HepG2 (cell line): ENCODE data around the gene ADGRV1. TPM values are rescaled to one million over a fixed set of nuclear protein-coding genes. Genes with fewer than 3 reads are reported as not detected.
A peak's percentile ranks its signal among the peaks of the same experiment; 100 is the strongest.

Experiments
- FOXA3 ChIP-seq: IDR thresholded peaks from 2 replicates; pipeline ENCODE4 v1.6.1; 2016; ENCODE audit warnings: missing genetic modification reagents, missing compliant biosample characterization
- MAFF ChIP-seq: IDR thresholded peaks from 2 replicates; pipeline ENCODE4 v1.6.1; 2011; ENCODE audit warnings: low read depth, low read length, improper control_type of control experiment
- MAFK ChIP-seq, 2 experiments: IDR thresholded peaks in 1 of 2; conservative IDR thresholded peaks in 1 of 2; 2 replicates each; pipeline ENCODE4 v1.6.1; 2011; ENCODE audit warnings: improper control_type of control experiment in 2 of 2, low read length in 2 of 2
- PLRG1 ChIP-seq: fragments of 450-650 bp; conservative IDR thresholded peaks from 2 replicates; pipeline ENCODE4 v1.6.1; 2016
- TBL1XR1 ChIP-seq: fragments of 150-350 bp; IDR thresholded peaks from 2 replicates; pipeline ENCODE4 v1.6.1; 2014; ENCODE audit warnings: borderline replicate concordance, low read length; ENCODE audit not compliant: partially characterized antibody
- ZBTB26 ChIP-seq: IDR thresholded peaks from 2 replicates; pipeline ENCODE4 v1.6.1; 2016; ENCODE audit warnings: missing compliant biosample characterization, missing genetic modification reagents, borderline replicate concordance
- ZNF451 ChIP-seq: sonication (generic); formaldehyde crosslinking; IDR thresholded peaks from 2 replicates; pipeline ENCODE4 v1.5.0; 2020; ENCODE audit warnings: mild to moderate bottlenecking, missing genetic modification reagents
- polyA plus RNA-seq, 8 experiments: library from polyadenylated mRNA; depleted of rRNA in 3 of 8; stranded (reverse) in 7 of 8; unstranded in 1 of 8; fragments of >200 nt; fragmentation: Illumina TruSeq in 4 of 8; extraction: Trizol in 4 of 8; gene quantifications; 2 replicates each; pipeline versions ENCODE4 v1.2.1 to v1.2.3, GENCODE V29; 2011 to 2016; ENCODE audit warnings: low read depth in 4 of 8, missing spikeins in 1 of 8, mixed read lengths in 1 of 8; ENCODE audit not compliant: insufficient read depth in 1 of 8
- total RNA-seq, 5 experiments: library from RNA; depleted of rRNA; stranded (reverse); fragments of >200 nt; fragmentation: Illumina TruSeq; extraction: Trizol; gene quantifications; 2 replicates each; pipeline ENCODE4 v1.2.3, GENCODE V29; 2016; ENCODE audit warnings: low read depth in 1 of 5
- TF ChIP-seq, protein P1 (sequence below): sonication (generic); formaldehyde crosslinking; IDR thresholded peaks from 2 replicates; pipeline ENCODE4 v1.5.1; 2020; ENCODE audit warnings: mild to moderate bottlenecking, missing genetic modification reagents, borderline replicate concordance
- TF ChIP-seq, protein P2 (sequence below): sonication (generic); formaldehyde crosslinking; IDR thresholded peaks from 2 replicates; pipeline ENCODE4 v1.5.0; 2020; ENCODE audit warnings: mild to moderate bottlenecking, missing genetic modification reagents, borderline replicate concordance
- TF ChIP-seq, protein P3 (sequence below): sonication (generic); formaldehyde crosslinking; conservative IDR thresholded peaks from 2 replicates; pipeline ENCODE4 v1.8.0; 2022; ENCODE audit warnings: missing genetic modification reagents

The ADGRV1 gene
- total and polyA plus RNA-seq, 2 of the 13 experiments (the other 11 are each of a cell fraction or from before 2014, with no cell fraction given), result 1.7 to 3.9 TPM

GRCh38 chr5:91092859-91093783 is 534.5 kb downstream of the ADGRV1 start (continued):
- TF ChIP-seq, protein P1, sequence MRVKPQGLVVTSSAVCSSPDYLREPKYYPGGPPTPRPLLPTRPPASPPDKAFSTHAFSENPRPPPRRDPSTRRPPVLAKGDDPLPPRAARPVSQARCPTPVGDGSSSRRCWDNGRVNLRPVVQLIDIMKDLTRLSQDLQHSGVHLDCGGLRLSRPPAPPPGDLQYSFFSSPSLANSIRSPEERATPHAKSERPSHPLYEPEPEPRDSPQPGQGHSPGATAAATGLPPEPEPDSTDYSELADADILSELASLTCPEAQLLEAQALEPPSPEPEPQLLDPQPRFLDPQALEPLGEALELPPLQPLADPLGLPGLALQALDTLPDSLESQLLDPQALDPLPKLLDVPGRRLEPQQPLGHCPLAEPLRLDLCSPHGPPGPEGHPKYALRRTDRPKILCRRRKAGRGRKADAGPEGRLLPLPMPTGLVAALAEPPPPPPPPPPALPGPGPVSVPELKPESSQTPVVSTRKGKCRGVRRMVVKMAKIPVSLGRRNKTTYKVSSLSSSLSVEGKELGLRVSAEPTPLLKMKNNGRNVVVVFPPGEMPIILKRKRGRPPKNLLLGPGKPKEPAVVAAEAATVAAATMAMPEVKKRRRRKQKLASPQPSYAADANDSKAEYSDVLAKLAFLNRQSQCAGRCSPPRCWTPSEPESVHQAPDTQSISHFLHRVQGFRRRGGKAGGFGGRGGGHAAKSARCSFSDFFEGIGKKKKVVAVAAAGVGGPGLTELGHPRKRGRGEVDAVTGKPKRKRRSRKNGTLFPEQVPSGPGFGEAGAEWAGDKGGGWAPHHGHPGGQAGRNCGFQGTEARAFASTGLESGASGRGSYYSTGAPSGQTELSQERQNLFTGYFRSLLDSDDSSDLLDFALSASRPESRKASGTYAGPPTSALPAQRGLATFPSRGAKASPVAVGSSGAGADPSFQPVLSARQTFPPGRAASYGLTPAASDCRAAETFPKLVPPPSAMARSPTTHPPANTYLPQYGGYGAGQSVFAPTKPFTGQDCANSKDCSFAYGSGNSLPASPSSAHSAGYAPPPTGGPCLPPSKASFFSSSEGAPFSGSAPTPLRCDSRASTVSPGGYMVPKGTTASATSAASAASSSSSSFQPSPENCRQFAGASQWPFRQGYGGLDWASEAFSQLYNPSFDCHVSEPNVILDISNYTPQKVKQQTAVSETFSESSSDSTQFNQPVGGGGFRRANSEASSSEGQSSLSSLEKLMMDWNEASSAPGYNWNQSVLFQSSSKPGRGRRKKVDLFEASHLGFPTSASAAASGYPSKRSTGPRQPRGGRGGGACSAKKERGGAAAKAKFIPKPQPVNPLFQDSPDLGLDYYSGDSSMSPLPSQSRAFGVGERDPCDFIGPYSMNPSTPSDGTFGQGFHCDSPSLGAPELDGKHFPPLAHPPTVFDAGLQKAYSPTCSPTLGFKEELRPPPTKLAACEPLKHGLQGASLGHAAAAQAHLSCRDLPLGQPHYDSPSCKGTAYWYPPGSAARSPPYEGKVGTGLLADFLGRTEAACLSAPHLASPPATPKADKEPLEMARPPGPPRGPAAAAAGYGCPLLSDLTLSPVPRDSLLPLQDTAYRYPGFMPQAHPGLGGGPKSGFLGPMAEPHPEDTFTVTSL (CRISPR knock-in tag), result peak; percentile 56; the same call in 1 of the 2 replicates
- TF ChIP-seq ZBTB26 (CRISPR knock-in tag) (no peak), MAFF (peak; percentile 84), MAFK (conservative IDR thresholded peaks at IDR 0.05 in 1 of 2, IDR thresholded peaks at IDR 0.05 in 1 of 2; ENCODE audit: low read length in 2 of 2) (peak; percentile 80 to 87), FOXA3 (CRISPR knock-in tag) (no peak), PLRG1 (no peak), ZNF451 (CRISPR knock-in tag) (no peak), TBL1XR1 (no peak)
- TF ChIP-seq, protein P2, sequence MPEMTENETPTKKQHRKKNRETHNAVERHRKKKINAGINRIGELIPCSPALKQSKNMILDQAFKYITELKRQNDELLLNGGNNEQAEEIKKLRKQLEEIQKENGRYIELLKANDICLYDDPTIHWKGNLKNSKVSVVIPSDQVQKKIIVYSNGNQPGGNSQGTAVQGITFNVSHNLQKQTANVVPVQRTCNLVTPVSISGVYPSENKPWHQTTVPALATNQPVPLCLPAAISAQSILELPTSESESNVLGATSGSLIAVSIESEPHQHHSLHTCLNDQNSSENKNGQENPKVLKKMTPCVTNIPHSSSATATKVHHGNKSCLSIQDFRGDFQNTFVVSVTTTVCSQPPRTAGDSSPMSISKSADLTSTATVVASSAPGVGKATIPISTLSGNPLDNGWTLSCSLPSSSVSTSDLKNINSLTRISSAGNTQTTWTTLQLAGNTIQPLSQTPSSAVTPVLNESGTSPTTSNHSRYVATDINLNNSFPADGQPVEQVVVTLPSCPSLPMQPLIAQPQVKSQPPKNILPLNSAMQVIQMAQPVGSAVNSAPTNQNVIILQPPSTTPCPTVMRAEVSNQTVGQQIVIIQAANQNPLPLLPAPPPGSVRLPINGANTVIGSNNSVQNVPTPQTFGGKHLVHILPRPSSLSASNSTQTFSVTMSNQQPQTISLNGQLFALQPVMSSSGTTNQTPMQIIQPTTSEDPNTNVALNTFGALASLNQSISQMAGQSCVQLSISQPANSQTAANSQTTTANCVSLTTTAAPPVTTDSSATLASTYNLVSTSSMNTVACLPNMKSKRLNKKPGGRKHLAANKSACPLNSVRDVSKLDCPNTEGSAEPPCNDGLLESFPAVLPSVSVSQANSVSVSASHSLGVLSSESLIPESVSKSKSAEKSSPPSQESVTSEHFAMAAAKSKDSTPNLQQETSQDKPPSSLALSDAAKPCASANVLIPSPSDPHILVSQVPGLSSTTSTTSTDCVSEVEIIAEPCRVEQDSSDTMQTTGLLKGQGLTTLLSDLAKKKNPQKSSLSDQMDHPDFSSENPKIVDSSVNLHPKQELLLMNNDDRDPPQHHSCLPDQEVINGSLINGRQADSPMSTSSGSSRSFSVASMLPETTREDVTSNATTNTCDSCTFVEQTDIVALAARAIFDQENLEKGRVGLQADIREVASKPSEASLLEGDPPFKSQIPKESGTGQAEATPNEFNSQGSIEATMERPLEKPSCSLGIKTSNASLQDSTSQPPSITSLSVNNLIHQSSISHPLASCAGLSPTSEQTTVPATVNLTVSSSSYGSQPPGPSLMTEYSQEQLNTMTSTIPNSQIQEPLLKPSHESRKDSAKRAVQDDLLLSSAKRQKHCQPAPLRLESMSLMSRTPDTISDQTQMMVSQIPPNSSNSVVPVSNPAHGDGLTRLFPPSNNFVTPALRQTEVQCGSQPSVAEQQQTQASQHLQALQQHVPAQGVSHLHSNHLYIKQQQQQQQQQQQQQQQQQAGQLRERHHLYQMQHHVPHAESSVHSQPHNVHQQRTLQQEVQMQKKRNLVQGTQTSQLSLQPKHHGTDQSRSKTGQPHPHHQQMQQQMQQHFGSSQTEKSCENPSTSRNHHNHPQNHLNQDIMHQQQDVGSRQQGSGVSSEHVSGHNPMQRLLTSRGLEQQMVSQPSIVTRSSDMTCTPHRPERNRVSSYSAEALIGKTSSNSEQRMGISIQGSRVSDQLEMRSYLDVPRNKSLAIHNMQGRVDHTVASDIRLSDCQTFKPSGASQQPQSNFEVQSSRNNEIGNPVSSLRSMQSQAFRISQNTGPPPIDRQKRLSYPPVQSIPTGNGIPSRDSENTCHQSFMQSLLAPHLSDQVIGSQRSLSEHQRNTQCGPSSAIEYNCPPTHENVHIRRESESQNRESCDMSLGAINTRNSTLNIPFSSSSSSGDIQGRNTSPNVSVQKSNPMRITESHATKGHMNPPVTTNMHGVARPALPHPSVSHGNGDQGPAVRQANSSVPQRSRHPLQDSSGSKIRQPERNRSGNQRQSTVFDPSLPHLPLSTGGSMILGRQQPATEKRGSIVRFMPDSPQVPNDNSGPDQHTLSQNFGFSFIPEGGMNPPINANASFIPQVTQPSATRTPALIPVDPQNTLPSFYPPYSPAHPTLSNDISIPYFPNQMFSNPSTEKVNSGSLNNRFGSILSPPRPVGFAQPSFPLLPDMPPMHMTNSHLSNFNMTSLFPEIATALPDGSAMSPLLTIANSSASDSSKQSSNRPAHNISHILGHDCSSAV (CRISPR knock-in tag), result no peak
- TF ChIP-seq, protein P3, sequence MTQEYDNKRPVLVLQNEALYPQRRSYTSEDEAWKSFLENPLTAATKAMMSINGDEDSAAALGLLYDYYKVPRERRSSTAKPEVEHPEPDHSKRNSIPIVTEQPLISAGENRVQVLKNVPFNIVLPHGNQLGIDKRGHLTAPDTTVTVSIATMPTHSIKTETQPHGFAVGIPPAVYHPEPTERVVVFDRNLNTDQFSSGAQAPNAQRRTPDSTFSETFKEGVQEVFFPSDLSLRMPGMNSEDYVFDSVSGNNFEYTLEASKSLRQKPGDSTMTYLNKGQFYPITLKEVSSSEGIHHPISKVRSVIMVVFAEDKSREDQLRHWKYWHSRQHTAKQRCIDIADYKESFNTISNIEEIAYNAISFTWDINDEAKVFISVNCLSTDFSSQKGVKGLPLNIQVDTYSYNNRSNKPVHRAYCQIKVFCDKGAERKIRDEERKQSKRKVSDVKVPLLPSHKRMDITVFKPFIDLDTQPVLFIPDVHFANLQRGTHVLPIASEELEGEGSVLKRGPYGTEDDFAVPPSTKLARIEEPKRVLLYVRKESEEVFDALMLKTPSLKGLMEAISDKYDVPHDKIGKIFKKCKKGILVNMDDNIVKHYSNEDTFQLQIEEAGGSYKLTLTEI (CRISPR knock-in tag), result no peak
